IMR-90 (cell line): ENCODE results near the gene ZNF362. TPM values are rescaled to one million over a fixed set of nuclear protein-coding genes. Genes with fewer than 3 reads are reported as not detected.
A peak's percentile ranks its signal among the peaks of the same experiment; 100 is the strongest.

ENCODE experiments used
- ATAC-seq: fragments of 200-7000 bp; cut with Tn5 transposase; 2 replicates; pipeline ENCODE4 v1.9.1; 2020; ENCODE audit warnings: low read depth, mild to moderate bottlenecking, moderate library complexity
- BruUV-seq: library from RNA; stranded (reverse); fragments of 400-500 nt; replicated peaks from 2 replicates; lab custom pipeline; 2021; lab: Mats Ljungman, UMichigan
- CTCF ChIA-PET: fragments of 300-600 bp; formaldehyde crosslinking; extraction: SDS; loops from one replicate; lab custom pipeline; 2021; ENCODE audit warnings: antibody characterized with exemption; lab: Yijun Ruan, JAX
- POLR2A ChIA-PET: fragments of 300-600 bp; sonication (Branson Sonifier 250); formaldehyde crosslinking; loops from one replicate; lab custom pipeline; 2022; ENCODE audit warnings: antibody characterized with exemption; ENCODE audit not compliant: unreplicated experiment; lab: Charles Lee
- DNase-seq: peaks from one replicate; pipeline ENCODE4 v3.0.0; 2013
- H2AFZ ChIP-seq: replicated peaks from 2 replicates; pipeline ENCODE3; 2013; ENCODE audit warnings: low read length, mild to moderate bottlenecking; ENCODE audit not compliant: poor library complexity
- H2AK5ac ChIP-seq: 2 replicates; pipeline ENCODE4 v1.6.1; 2013; ENCODE audit warnings: low read depth, low read length, inconsistent platforms
- H2AK9ac ChIP-seq: replicated peaks from 2 replicates; pipeline ENCODE3; 2013; ENCODE audit warnings: mild to moderate bottlenecking, low read depth, low read length, moderate library complexity; ENCODE audit not compliant: poor library complexity
- H2BK120ac ChIP-seq: 2 replicates; pipeline ENCODE4 v1.6.1; 2013; ENCODE audit warnings: low read depth, low read length, inconsistent platforms
- H2BK15ac ChIP-seq: 3 replicates; pipeline ENCODE4 v1.6.1; 2013; ENCODE audit warnings: low read depth, low read length, inconsistent platforms
- H2BK20ac ChIP-seq: 2 replicates; pipeline ENCODE4 v1.6.1; 2013; ENCODE audit warnings: low read depth, mild to moderate bottlenecking, inconsistent platforms, low read length, moderate library complexity
- H2BK5ac ChIP-seq: 2 replicates; pipeline ENCODE4 v1.6.1; 2013; ENCODE audit warnings: mild to moderate bottlenecking, low read depth, low read length, inconsistent platforms; ENCODE audit not compliant: poor library complexity, severe bottlenecking
- H3K14ac ChIP-seq: replicated peaks from 2 replicates; pipeline ENCODE4 v1.6.1; 2013; ENCODE audit warnings: low read depth, low read length, inconsistent platforms
- H3K18ac ChIP-seq: 2 replicates; pipeline ENCODE4 v1.6.1; 2013; ENCODE audit warnings: low read depth, low read length, control low read depth
- H3K23ac ChIP-seq: 2 replicates; pipeline ENCODE4 v1.6.1; 2013; ENCODE audit warnings: low read depth, low read length, inconsistent platforms
- H3K27ac ChIP-seq: 2 replicates; pipeline ENCODE4 v1.5.1; 2013; ENCODE audit warnings: mild to moderate bottlenecking, control low read depth, low read length; ENCODE audit not compliant: insufficient read depth
- H3K27me3 ChIP-seq: 2 replicates; pipeline ENCODE4 v1.6.1; 2013; ENCODE audit warnings: low read length; ENCODE audit not compliant: control insufficient read depth, insufficient read depth
- H3K36me3 ChIP-seq: 2 replicates; pipeline ENCODE4 v1.6.1; 2013; ENCODE audit warnings: low read length, mixed read lengths; ENCODE audit not compliant: control insufficient read depth, insufficient read depth
- H3K4ac ChIP-seq: 2 replicates; pipeline ENCODE4 v1.6.1; 2013; ENCODE audit warnings: low read depth, low read length, inconsistent platforms
- H3K4me1 ChIP-seq: 2 replicates; pipeline ENCODE4 v1.6.1; 2013; ENCODE audit warnings: low read length, mixed read lengths; ENCODE audit not compliant: control insufficient read depth, insufficient read depth
- H3K4me2 ChIP-seq: 2 replicates; pipeline ENCODE4 v1.6.1; 2013; ENCODE audit warnings: low read depth, mild to moderate bottlenecking, control low read depth, low read length, moderate library complexity
- H3K4me3 ChIP-seq: 2 replicates; pipeline ENCODE4 v1.5.1; 2013; ENCODE audit warnings: low read depth, mild to moderate bottlenecking, control low read depth, low read length, moderate library complexity; ENCODE audit not compliant: insufficient read depth
- H3K56ac ChIP-seq: 2 replicates; pipeline ENCODE4 v1.6.1; 2013; ENCODE audit warnings: low read length, inconsistent platforms; ENCODE audit not compliant: insufficient read depth; ENCODE audit errors: extremely low read depth
- H3K79me1 ChIP-seq, 2 experiments: 2 replicates each; pipeline ENCODE4 v1.6.1; 2013; ENCODE audit warnings: low read length in 2 of 2, inconsistent platforms in 1 of 2, low read depth in 1 of 2
- H3K9ac ChIP-seq: 2 replicates; pipeline ENCODE4 v1.6.1; 2013; ENCODE audit warnings: low read depth, low read length, control low read depth
- H3K9me1 ChIP-seq: 2 replicates; pipeline ENCODE4 v1.6.1; 2013; ENCODE audit warnings: low read length, inconsistent platforms; ENCODE audit not compliant: insufficient read depth
- H3K9me3 ChIP-seq: 2 replicates; pipeline ENCODE4 v1.6.1; 2013; ENCODE audit warnings: low read length; ENCODE audit not compliant: control insufficient read depth, insufficient read depth
- H4K20me1 ChIP-seq: 2 replicates; pipeline ENCODE4 v1.6.1; 2013; ENCODE audit warnings: low read length, inconsistent platforms; ENCODE audit not compliant: insufficient read depth
- H4K5ac ChIP-seq: 2 replicates; pipeline ENCODE4 v1.6.1; 2013; ENCODE audit warnings: mild to moderate bottlenecking, low read depth, low read length, control low read depth
- H4K8ac ChIP-seq, 2 experiments: 2 replicates each; pipeline ENCODE4 v1.6.1; 2013; ENCODE audit warnings: low read depth in 2 of 2, low read length in 2 of 2, control low read depth in 1 of 2, inconsistent platforms in 1 of 2
- H4K91ac ChIP-seq: 2 replicates; pipeline ENCODE4 v1.6.1; 2013; ENCODE audit warnings: low read depth, low read length, inconsistent platforms; ENCODE audit not compliant: insufficient read depth
- BHLHE40 ChIP-seq: fragments of 150-350 bp; IDR thresholded peaks from 2 replicates; pipeline ENCODE4 v1.6.1; 2016; ENCODE audit warnings: mild to moderate bottlenecking, low read depth, low read length
- CEBPB ChIP-seq: IDR thresholded peaks from 2 replicates; pipeline ENCODE4 v1.6.1; 2012; ENCODE audit warnings: low read depth, low read length, improper control_type of control experiment
- CHD1 ChIP-seq: IDR thresholded peaks from 2 replicates; pipeline ENCODE4 v1.6.1; 2012; ENCODE audit warnings: low read depth, low read length, improper control_type of control experiment
- CTCF ChIP-seq: conservative IDR thresholded peaks from 2 replicates; pipeline ENCODE4 v1.5.1; 2012; ENCODE audit warnings: mild to moderate bottlenecking, low read depth, low read length, improper control_type of control experiment
- ELK1 ChIP-seq: fragments of 150-350 bp; IDR thresholded peaks from 2 replicates; pipeline ENCODE4 v1.6.1; 2016; ENCODE audit warnings: low read depth, mild to moderate bottlenecking, low read length, moderate library complexity, borderline replicate concordance
- FOS ChIP-seq: fragments of 150-350 bp; IDR thresholded peaks from 2 replicates; pipeline ENCODE4 v1.6.1; 2016; ENCODE audit warnings: low read depth, low read length
- MAFK ChIP-seq: IDR thresholded peaks from 2 replicates; pipeline ENCODE4 v1.6.1; 2012; ENCODE audit warnings: low read depth, low read length, improper control_type of control experiment
- MAZ ChIP-seq: IDR thresholded peaks from 2 replicates; pipeline ENCODE4 v1.6.1; 2012; ENCODE audit warnings: low read depth, mild to moderate bottlenecking, low read length, improper control_type of control experiment, moderate library complexity, borderline replicate concordance
- MXI1 ChIP-seq: IDR thresholded peaks from 2 replicates; pipeline ENCODE4 v1.6.1; 2012; ENCODE audit warnings: low read depth, mild to moderate bottlenecking, low read length, moderate library complexity, borderline replicate concordance
- NFE2L2 ChIP-seq: fragments of 150-350 bp; IDR thresholded peaks from 2 replicates; pipeline ENCODE4 v1.6.1; 2016; ENCODE audit warnings: low read depth, mild to moderate bottlenecking, low read length
- POLR2A ChIP-seq: IDR thresholded peaks from 2 replicates; pipeline ENCODE4 v1.6.1; 2012; ENCODE audit warnings: mild to moderate bottlenecking, low read depth, low read length
- RAD21 ChIP-seq: IDR thresholded peaks from 2 replicates; pipeline ENCODE4 v1.6.1; 2012; ENCODE audit warnings: low read length, improper control_type of control experiment
- RCOR1 ChIP-seq: IDR thresholded peaks from 2 replicates; pipeline ENCODE4 v1.6.1; 2012; ENCODE audit warnings: mild to moderate bottlenecking, low read length, improper control_type of control experiment; ENCODE audit not compliant: insufficient replicate concordance
- RFX5 ChIP-seq: IDR thresholded peaks from 2 replicates; pipeline ENCODE4 v1.8.0; 2012; ENCODE audit warnings: low read depth, mild to moderate bottlenecking, low read length, moderate library complexity
- SMC3 ChIP-seq: fragments of 150-350 bp; IDR thresholded peaks from 2 replicates; pipeline ENCODE4 v1.6.1; 2016; ENCODE audit warnings: low read depth, mild to moderate bottlenecking, antibody characterized with exemption, low read length, moderate library complexity
- USF2 ChIP-seq: fragments of 150-350 bp; IDR thresholded peaks from 2 replicates; pipeline ENCODE4 v1.6.1; 2017; ENCODE audit warnings: mild to moderate bottlenecking, antibody characterized with exemption, low read length, low read depth
- WGBS, 2 experiments: methylation state at CpG; one replicate each; pipeline versions ENCODE4 v1.1.5 to v1.1.7; 2013; ENCODE audit warnings: missing lambda C conversion rate in 2 of 2; ENCODE audit not compliant: insufficient read length in 1 of 2; ENCODE audit errors: extremely low coverage in 2 of 2; 5-methylcytosine and 5-hydroxymethylcytosine counted together
- dilution Hi-C: fragments of 300-500 bp; cut with HindIII; formaldehyde crosslinking; loops from one replicate; pipeline ENCODE4 v1.14.3; 2018; ENCODE audit warnings: low sequenced_read_pairs; ENCODE audit not compliant: unreplicated experiment
- in situ Hi-C: fragments of 300-500 bp; cut with MboI; formaldehyde crosslinking; loops from 3 replicates; pipeline ENCODE4 v1.14.3; 2019; ENCODE audit warnings: low sequenced_read_pairs, inconsistent platforms, mixed read lengths
- intact Hi-C: fragments of 100-400 bp; cut with micrococcal nuclease; formaldehyde crosslinking; loops from 2 replicates; pipeline ENCODE4 v1.10.0; 2022
- polyA plus RNA-seq, 3 experiments: library from polyadenylated mRNA; depleted of rRNA; stranded (reverse); fragments of >200 nt; gene quantifications; 2 replicates each; pipeline ENCODE4 v1.2.3, GENCODE V29; 2012; ENCODE audit warnings: low replicate concordance in 1 of 3
- total RNA-seq: library from RNA; depleted of rRNA; stranded (reverse); fragments of >200 nt; gene quantifications from 2 replicates; pipeline ENCODE4 v1.2.3, GENCODE V29; 2012

Gene ZNF362
- total and polyA plus RNA-seq, 2 of the 4 experiments (the other 2 are of a cell fraction): 5.7 to 12.9 TPM

GRCh38 chr1:33344896-33345560 lies 88.7 kb downstream of the ZNF362 start:
- Histone ChIP-seq H3K4ac (peak overlapping the region; percentile 6; the same call in 1 of the 2 replicates), H3K9ac (no peak overlapping the region), H4K8ac (peak overlapping the region in 1 of 2 experiments; percentile 14; a peak in 1 of 4 replicates), H4K20me1 (peaks cover 72% of the 10 kb centered on the region), H3K36me3 (peaks cover 22% of the 10 kb centered on the region), H3K56ac (no peak overlapping the region), H3K27me3 (no peaks in the 10 kb centered on the region), H3K79me1 (peaks cover 1 to 33% of the 10 kb centered on the region in 2 experiments), H2AFZ (no peak overlapping the region), H3K14ac (peak overlapping the region; percentile 25), H3K9me3 (no peaks in the 10 kb centered on the region), H3K18ac (no peak overlapping the region), H2AK9ac (no peak overlapping the region), H3K9me1 (peaks cover 14% of the 10 kb centered on the region), H2BK20ac (no peak overlapping the region), H2AK5ac (no peak overlapping the region), H3K23ac (peak overlapping the region; percentile 69; the same call in 1 of the 2 replicates), H3K27ac (peak overlapping the region; percentile 68), H2BK15ac (no peak overlapping the region), H3K4me1 (peaks cover 32% of the 10 kb centered on the region), H4K91ac (no peak overlapping the region), H3K4me2 (peak overlapping the region; percentile 22), H3K4me3 (no peak overlapping the region), H2BK5ac (peak overlapping the region; percentile 99), H4K5ac (no peak overlapping the region), H2BK120ac (no peak overlapping the region)
- no TSS peak for BruUV-seq
- TF ChIP-seq ELK1 (no peak), MXI1 (no peak), NFE2L2 (no peak), POLR2A (no peak), RCOR1 (no peak), RFX5 (no peak), SMC3 (no peak), CEBPB (no peak), FOS (no peak), BHLHE40 (no peak), USF2 (no peak), CTCF (no peak), CHD1 (no peak), MAFK (no peak), MAZ (no peak), RAD21 (no peak)
- dilution Hi-C loops: no loop called here
- CTCF ChIA-PET: no interaction called here
- in situ Hi-C loops: no loop called here
- DNase-seq: no peak
- ATAC-seq: no peak
- no CpG with 5 or more reads among the region's 2 CpGs for WGBS, 2 experiments
- intact Hi-C loops: loop anchor here (5.0 kb wide), 1 partner anchor 48 kb away; no protein-coding TSS in a partner anchor
- POLR2A ChIA-PET: no interaction called here
